Measurements from ENCODE around the gene SETX.

- TF ChIP-seq CTCF (IDR thresholded peaks at IDR 0.05) (no peak), POLR2A (IDR thresholded peaks at IDR 0.05) (no peak)
Measured at GRCh38 chr9:132333556-132333955, 21.2 kb downstream of the SETX start.

All from breast epithelium (tissue), 3 donors.